DND-41 (cell line): ENCODE data around the gene GRWD1.

Experiments
- CTCF ChIP-seq: IDR thresholded peaks from 2 replicates; pipeline ENCODE4 v1.5.1; 2012; ENCODE audit warnings: borderline replicate concordance, low read length, moderate library complexity, mild to moderate bottlenecking; ENCODE audit not compliant: poor library complexity, severe bottlenecking; ENCODE audit errors: extremely low read depth
- EZH2 ChIP-seq: IDR thresholded peaks from 3 replicates; pipeline ENCODE4 v1.6.1; 2012; ENCODE audit warnings: borderline replicate concordance, low read depth, mild to moderate bottlenecking, moderate library complexity, low read length, inconsistent platforms; ENCODE audit not compliant: severe bottlenecking

DNA sequence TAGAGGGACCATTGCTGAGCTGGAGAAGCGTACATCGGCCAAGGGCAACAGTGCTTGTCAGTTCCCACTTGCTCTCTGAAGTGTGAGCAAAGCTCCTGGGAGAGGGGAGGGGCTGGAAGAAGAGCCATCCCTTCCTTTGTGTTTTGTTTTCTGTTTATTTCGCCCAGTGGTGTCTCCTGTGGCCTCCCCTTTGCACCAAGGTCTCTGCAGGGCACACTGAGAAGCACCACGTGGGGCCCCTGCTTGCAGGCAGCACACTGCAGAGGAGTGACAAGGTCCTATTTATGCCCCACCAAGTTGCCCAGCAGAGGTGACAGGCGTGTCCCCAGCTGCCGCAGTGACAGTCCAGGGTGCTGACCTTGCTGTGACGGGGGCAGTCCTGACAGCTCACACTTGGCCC is 28.4 kb upstream of the GRWD1 start:
- TF ChIP-seq CTCF (no peak), EZH2 (no peak)
